Gastrocnemius medialis (tissue), 4 donors: ENCODE results near the gene TFCP2L1.

Source experiments
- POLR2A ChIP-seq, 2 donors: fragments of 450-650 bp; IDR thresholded peaks; one replicate each; pipeline ENCODE4 v1.6.1; 2017; ENCODE audit warnings: antibody characterized with exemption in 2 of 2, mild to moderate bottlenecking in 2 of 2, moderate library complexity in 2 of 2
- TF ChIP-seq, protein P1 (sequence below), 5 experiments: fragments of 450-650 bp in 3 of 5; fragments of 200-600 bp in 2 of 5; sonication (generic) in 2 of 5; IDR thresholded peaks in 4 of 5; conservative IDR thresholded peaks in 1 of 5; 1 replicate in 4 of 5; 2 replicates in 1 of 5; pipeline ENCODE4 v1.5.1; 2016 to 2019; ENCODE audit warnings: antibody characterized with exemption in 5 of 5, mild to moderate bottlenecking in 3 of 5, moderate library complexity in 3 of 5

DNA sequence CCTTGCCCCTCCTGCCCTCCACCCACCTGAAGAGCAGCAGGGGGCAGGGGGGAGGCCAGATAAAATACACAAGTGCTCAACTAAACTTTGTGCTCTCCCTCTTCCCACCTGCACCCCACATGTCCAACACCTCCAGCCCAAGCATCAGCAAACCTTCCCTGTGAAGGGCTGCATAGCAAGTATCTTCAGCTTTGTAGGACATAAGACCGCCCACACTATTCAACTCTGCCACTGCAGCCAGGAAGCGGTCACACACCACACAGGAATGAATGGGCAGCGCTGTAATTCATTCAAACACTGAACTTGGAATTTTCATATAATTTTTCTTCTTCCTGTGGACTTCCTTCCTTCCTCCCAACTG lies 27.5 kb downstream of the TFCP2L1 start:
- no peak for TF ChIP-seq POLR2A (IDR thresholded peaks at IDR 0.05)
- TF ChIP-seq, protein P1, sequence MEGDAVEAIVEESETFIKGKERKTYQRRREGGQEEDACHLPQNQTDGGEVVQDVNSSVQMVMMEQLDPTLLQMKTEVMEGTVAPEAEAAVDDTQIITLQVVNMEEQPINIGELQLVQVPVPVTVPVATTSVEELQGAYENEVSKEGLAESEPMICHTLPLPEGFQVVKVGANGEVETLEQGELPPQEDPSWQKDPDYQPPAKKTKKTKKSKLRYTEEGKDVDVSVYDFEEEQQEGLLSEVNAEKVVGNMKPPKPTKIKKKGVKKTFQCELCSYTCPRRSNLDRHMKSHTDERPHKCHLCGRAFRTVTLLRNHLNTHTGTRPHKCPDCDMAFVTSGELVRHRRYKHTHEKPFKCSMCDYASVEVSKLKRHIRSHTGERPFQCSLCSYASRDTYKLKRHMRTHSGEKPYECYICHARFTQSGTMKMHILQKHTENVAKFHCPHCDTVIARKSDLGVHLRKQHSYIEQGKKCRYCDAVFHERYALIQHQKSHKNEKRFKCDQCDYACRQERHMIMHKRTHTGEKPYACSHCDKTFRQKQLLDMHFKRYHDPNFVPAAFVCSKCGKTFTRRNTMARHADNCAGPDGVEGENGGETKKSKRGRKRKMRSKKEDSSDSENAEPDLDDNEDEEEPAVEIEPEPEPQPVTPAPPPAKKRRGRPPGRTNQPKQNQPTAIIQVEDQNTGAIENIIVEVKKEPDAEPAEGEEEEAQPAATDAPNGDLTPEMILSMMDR (IDR thresholded peaks at IDR 0.05 in 4 of 5, conservative IDR thresholded peaks at IDR 0.05 in 1 of 5) = no peak
